Measurements from ENCODE around the gene CCDC183. TPM values are rescaled to one million over a fixed set of nuclear protein-coding genes. Genes with fewer than 3 reads are reported as not detected.
"Not testable (repeated sequence)": the region's sequence is repeated elsewhere in the genome, so short reads cannot be mapped to it uniquely, and the experiment has no call there.

Gene CCDC183
- total RNA-seq, 1 experiment from 2014 or later = 1.1 TPM

GRCh38 chr9:136759436-136760325, 36.5 kb upstream of the CCDC183 start:
- in situ Hi-C loops (cut with HindIII; ENCODE audit: low pct_unique_long_range_greater_than_20kb, low sequenced_read_pairs) = no loop called here

GRCh38 chr9:136760424-136760823, 35.7 kb upstream of the CCDC183 start:
- in situ Hi-C loops (cut with HindIII; ENCODE audit: low pct_unique_long_range_greater_than_20kb, low sequenced_read_pairs) = no loop called here
- no peak for DNase-seq (ENCODE audit: low read depth)

More at GRCh38 chr9:136759436-136760325, 36.5 kb upstream of the CCDC183 start:
- DNase-seq (ENCODE audit: low read depth) = no peak

- in situ Hi-C loops (cut with HindIII; ENCODE audit: low pct_unique_long_range_greater_than_20kb, low sequenced_read_pairs) = not testable (repeated sequence)
- DNase-seq (ENCODE audit: low read depth) = peak; percentile 42
Observed at GRCh38 chr9:136760834-136761544, 35.1 kb upstream of the CCDC183 start.

GRCh38 chr9:136761545-136761981, 34.6 kb upstream of the CCDC183 start:
- in situ Hi-C loops (cut with HindIII; ENCODE audit: low pct_unique_long_range_greater_than_20kb, low sequenced_read_pairs) = no loop called here
- DNase-seq (ENCODE audit: low read depth) = no peak

GRCh38 chr9:136762221-136762691, 33.9 kb upstream of the CCDC183 start:
- in situ Hi-C loops (cut with HindIII; ENCODE audit: low pct_unique_long_range_greater_than_20kb, low sequenced_read_pairs) = no loop called here
- no peak for DNase-seq (ENCODE audit: low read depth)

- in situ Hi-C loops (cut with HindIII; ENCODE audit: low pct_unique_long_range_greater_than_20kb, low sequenced_read_pairs) = no loop called here
- no peak for DNase-seq (ENCODE audit: low read depth)
Observed at GRCh38 chr9:136762915-136763648, 33.1 kb upstream of the CCDC183 start.

- no peak for DNase-seq (ENCODE audit: low read depth)
- in situ Hi-C loops (cut with HindIII; ENCODE audit: low pct_unique_long_range_greater_than_20kb, low sequenced_read_pairs) = no loop called here
Observed at GRCh38 chr9:136763649-136764035, 32.5 kb upstream of the CCDC183 start.

- DNase-seq (ENCODE audit: low read depth) = no peak
- in situ Hi-C loops (cut with HindIII; ENCODE audit: low pct_unique_long_range_greater_than_20kb, low sequenced_read_pairs) = no loop called here
Observed at GRCh38 chr9:136764301-136764891, 31.7 kb upstream of the CCDC183 start, which contains the start of gene LCN15. TSS of gene LCN15 (minus strand) at chr9:136764518. CDS start at chr9:136764488, 30 bp downstream.

GRCh38 chr9:136765041-136765440, 31.1 kb upstream of the CCDC183 start:
- in situ Hi-C loops (cut with HindIII; ENCODE audit: low pct_unique_long_range_greater_than_20kb, low sequenced_read_pairs) = no loop called here
- no peak for DNase-seq (ENCODE audit: low read depth)

GRCh38 chr9:136765745-136766409, 30.3 kb upstream of the CCDC183 start:
- in situ Hi-C loops (cut with HindIII; ENCODE audit: low pct_unique_long_range_greater_than_20kb, low sequenced_read_pairs); DNase-seq (ENCODE audit: low read depth): not testable (repeated sequence)

- peak; percentile 73 for DNase-seq (ENCODE audit: low read depth)
- in situ Hi-C loops (cut with HindIII; ENCODE audit: low pct_unique_long_range_greater_than_20kb, low sequenced_read_pairs) = not testable (repeated sequence)
Observed at GRCh38 chr9:136766410-136767120, 29.6 kb upstream of the CCDC183 start.

- in situ Hi-C loops (cut with HindIII; ENCODE audit: low pct_unique_long_range_greater_than_20kb, low sequenced_read_pairs) = no loop called here
- DNase-seq (ENCODE audit: low read depth) = no peak
Observed at GRCh38 chr9:136769710-136770191, 26.4 kb upstream of the CCDC183 start.

- in situ Hi-C loops (cut with HindIII; ENCODE audit: low pct_unique_long_range_greater_than_20kb, low sequenced_read_pairs) = no loop called here
Observed at GRCh38 chr9:136771907-136772415, 24.2 kb upstream of the CCDC183 start.

GRCh38 chr9:136773386-136774044, 22.6 kb upstream of the CCDC183 start:
- in situ Hi-C loops (cut with HindIII; ENCODE audit: low pct_unique_long_range_greater_than_20kb, low sequenced_read_pairs) = no loop called here
- peak; percentile 33 for DNase-seq (ENCODE audit: low read depth)

More at GRCh38 chr9:136771907-136772415, 24.2 kb upstream of the CCDC183 start:
- DNase-seq (ENCODE audit: low read depth) = no peak

- in situ Hi-C loops (cut with HindIII; ENCODE audit: low pct_unique_long_range_greater_than_20kb, low sequenced_read_pairs) = no loop called here
- DNase-seq (ENCODE audit: low read depth) = no peak
Observed at GRCh38 chr9:136774416-136775045, 21.6 kb upstream of the CCDC183 start.

GRCh38 chr9:136775191-136775590, 20.9 kb upstream of the CCDC183 start:
- in situ Hi-C loops (cut with HindIII; ENCODE audit: low pct_unique_long_range_greater_than_20kb, low sequenced_read_pairs) = no loop called here
- no peak for DNase-seq (ENCODE audit: low read depth)
